ENCODE results near the gene ZBTB8A. TPM values are rescaled to one million over a fixed set of nuclear protein-coding genes. Genes with fewer than 3 reads are reported as not detected.

ZBTB8A gene
- total and polyA plus RNA-seq, 2 of the 13 experiments (the other 11 are each of a cell fraction or from before 2014, with no cell fraction given): 1.3 to 3.7 TPM

- no peak for TF ChIP-seq ZBTB10 (CRISPR knock-in tag; IDR thresholded peaks at IDR 0.05; ENCODE audit: borderline replicate concordance)
- peak; percentile 60 for TF ChIP-seq PHF20 (CRISPR knock-in tag; IDR thresholded peaks at IDR 0.05)
- 0 out of 2 replicates have a peak, but pooled peaks have one; percentile 57 for TF ChIP-seq HNRNPL (IDR thresholded peaks at IDR 0.05; ENCODE audit: low read depth, low read length)
- TF ChIP-seq YEATS2 (CRISPR knock-in tag; IDR thresholded peaks at IDR 0.05; ENCODE audit: borderline replicate concordance): peak; percentile 67; the same call in 1 of the 2 replicates
- peak; percentile 77 for TF ChIP-seq GATA4 (IDR thresholded peaks at IDR 0.05; ENCODE audit: borderline replicate concordance, low read depth)
- peak in 1 of 2 experiments; percentile 61; a peak in 3 of 4 replicates for TF ChIP-seq NR2F1 (CRISPR knock-in tag; IDR thresholded peaks at IDR 0.05)
- 0 out of 2 replicates have a peak, but pooled peaks have one; percentile 59 for TF ChIP-seq AKAP8 (CRISPR knock-in tag; IDR thresholded peaks at IDR 0.05)
- peak; percentile 93 for TF ChIP-seq NR2C2 (CRISPR knock-in tag; IDR thresholded peaks at IDR 0.05; ENCODE audit: borderline replicate concordance)
- TF ChIP-seq ZNF605 (CRISPR knock-in tag; IDR thresholded peaks at IDR 0.05): peak; percentile 66; the same call in 1 of the 2 replicates
- TF ChIP-seq ZFP90 (CRISPR knock-in tag; IDR thresholded peaks at IDR 0.05; ENCODE audit: borderline replicate concordance): 0 out of 2 replicates have a peak, but pooled peaks have one; percentile 28
- TF ChIP-seq USF2 (IDR thresholded peaks at IDR 0.05; ENCODE audit: low read depth, low read length): peak; percentile 20; the same call in 1 of the 2 replicates
- TF ChIP-seq USF2 (CRISPR knock-in tag; IDR thresholded peaks at IDR 0.05; ENCODE audit: borderline replicate concordance): peak; percentile 45; the same call in 1 of the 2 replicates
- peak; percentile 85; the same call in 1 of the 2 replicates for TF ChIP-seq POLR2AphosphoS5 (IDR thresholded peaks at IDR 0.05; ENCODE audit: low read depth, low read length)
- no peak for TF ChIP-seq ZNF615 (CRISPR knock-in tag; IDR thresholded peaks at IDR 0.05; ENCODE audit: borderline replicate concordance)
- TF ChIP-seq THAP11 (CRISPR knock-in tag; IDR thresholded peaks at IDR 0.05): peak; percentile 50; the same call in 1 of the 2 replicates
- TF ChIP-seq NCOA5 (CRISPR knock-in tag; IDR thresholded peaks at IDR 0.05): no peak
- no peak for TF ChIP-seq NONO (IDR thresholded peaks at IDR 0.05)
- no peak for TF ChIP-seq NONO (CRISPR knock-in tag; conservative IDR thresholded peaks at IDR 0.05)
- no peak for TF ChIP-seq TAF15 (IDR thresholded peaks at IDR 0.05; ENCODE audit: low read depth, low read length, poor library complexity, severe bottlenecking)
- TF ChIP-seq SMC3 (IDR thresholded peaks at IDR 0.05; ENCODE audit: low read length): no peak
- TF ChIP-seq POLR2A (IDR thresholded peaks at IDR 0.05; ENCODE audit: insufficient read depth in 1 of 2, low read depth in 2 of 2, low read length in 2 of 2): peak; percentile 95 to 96
- TF ChIP-seq ZSCAN12 (CRISPR knock-in tag; IDR thresholded peaks at IDR 0.05): no peak
- no peak for TF ChIP-seq ZNF660 (CRISPR knock-in tag; IDR thresholded peaks at IDR 0.05; ENCODE audit: borderline replicate concordance, low read depth)
Observed at GRCh38 chr1:32612189-32612881, 73.1 kb downstream of the ZBTB8A start (continued).

Measured in HepG2 (cell line).